MG63 (cell line): ENCODE measurements around the gene MORN1. TPM values are rescaled to one million over a fixed set of nuclear protein-coding genes. Genes with fewer than 3 reads are reported as not detected.

Experiments
- DNase-seq: peaks from one replicate; pipeline ENCODE4 v3.0.0-alpha.2; 2020
- H3K27me3 ChIP-seq: fragments of 250-450 bp; sonication (Bioruptor Pico); 2 replicates; pipeline ENCODE4 v1.5.1; 2020; ENCODE audit warnings: mild to moderate bottlenecking, moderate library complexity
- H3K36me3 ChIP-seq: fragments of 250-450 bp; sonication (Bioruptor Pico); 2 replicates; pipeline ENCODE4 v1.5.1; 2020; ENCODE audit warnings: mild to moderate bottlenecking, moderate library complexity
- H3K4me3 ChIP-seq: fragments of 250-450 bp; sonication (Bioruptor Pico); 2 replicates; pipeline ENCODE4 v1.5.1; 2020; ENCODE audit warnings: mild to moderate bottlenecking, moderate library complexity
- H3K9me3 ChIP-seq: fragments of 250-450 bp; sonication (Bioruptor Pico); 2 replicates; pipeline ENCODE4 v1.5.1; 2020; ENCODE audit warnings: mild to moderate bottlenecking, moderate library complexity
- total RNA-seq: library from RNA; depleted of rRNA; stranded (reverse); fragments of >200 nt; shearing (Covaris generic); gene quantifications from 2 replicates; pipeline ENCODE4 v1.2.3, GENCODE V29; 2014; ENCODE audit warnings: low replicate concordance

MORN1 gene
- total RNA-seq, 1 experiment from 2014 or later, result 20.5 TPM

GRCh38 chr1:2375246-2375922 lies 16.0 kb downstream of the MORN1 start:
- Histone ChIP-seq H3K4me3 (no peak overlapping the region), H3K36me3 (no peaks in the 10 kb centered on the region), H3K27me3 (no peaks in the 10 kb centered on the region), H3K9me3 (no peaks in the 10 kb centered on the region)
- DNase-seq, result no peak

GRCh38 chr1:2374252-2375155 lies 16.9 kb downstream of the MORN1 start:
- DNase-seq, result no peak

GRCh38 chr1:2373551-2374251 lies 17.7 kb downstream of the MORN1 start:
- H3K4me3 ChIP-seq, result no peak overlapping the region
- no peaks in the 10 kb centered on the region for H3K9me3 ChIP-seq
- no peaks in the 10 kb centered on the region for H3K27me3 ChIP-seq
- DNase-seq, result no peak
- no peaks in the 10 kb centered on the region for H3K36me3 ChIP-seq

More at GRCh38 chr1:2374252-2375155, 16.9 kb downstream of the MORN1 start:
- H3K4me3 ChIP-seq, result no peak overlapping the region
- H3K27me3 ChIP-seq, result no peaks in the 10 kb centered on the region
- H3K36me3 ChIP-seq, result no peaks in the 10 kb centered on the region
- H3K9me3 ChIP-seq, result no peaks in the 10 kb centered on the region

GRCh38 chr1:2372551-2373490 lies 18.5 kb downstream of the MORN1 start:
- DNase-seq, result peak; percentile 27
- no peaks in the 10 kb centered on the region for H3K36me3 ChIP-seq

DNA sequence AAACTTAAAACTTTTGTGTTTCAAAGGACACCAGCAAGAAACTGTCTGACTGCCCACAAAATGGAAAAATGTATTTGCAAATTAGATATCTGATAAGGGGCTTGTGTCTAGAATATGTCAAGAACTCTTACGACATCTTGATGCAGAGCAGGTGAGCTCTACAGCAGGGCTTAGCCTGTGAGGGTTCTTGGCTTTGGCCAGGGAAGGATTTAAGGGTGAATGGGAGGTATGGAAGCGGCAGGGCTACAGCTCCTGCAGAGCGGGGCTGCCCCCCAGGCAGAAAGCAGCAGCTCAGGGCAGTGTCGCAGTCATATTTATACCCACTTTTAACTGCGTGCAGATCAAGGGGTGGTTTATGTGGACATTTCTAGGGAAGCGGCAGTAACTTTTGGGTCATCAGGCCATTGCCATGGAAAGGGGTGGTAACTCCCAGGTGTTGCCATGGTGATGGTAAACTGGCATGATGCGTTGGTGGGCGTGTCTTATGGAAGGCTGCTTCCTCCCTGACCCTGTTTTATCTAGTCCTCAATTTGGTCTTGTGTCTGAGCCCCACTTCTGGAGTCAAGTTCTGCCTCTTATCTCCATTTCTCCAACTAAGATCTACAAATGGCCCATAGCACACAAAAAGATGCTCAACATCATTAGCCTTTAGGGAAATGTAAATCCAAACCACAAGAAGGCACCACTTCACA lies 23.2 kb downstream of the MORN1 start:
- Histone ChIP-seq H3K36me3 (no peaks in the 10 kb centered on the region), H3K9me3 (peaks cover 4% of the 10 kb centered on the region), H3K27me3 (no peaks in the 10 kb centered on the region), H3K4me3 (no peak overlapping the region)
- no peak for DNase-seq

More at GRCh38 chr1:2372551-2373490, 18.5 kb downstream of the MORN1 start:
- Histone ChIP-seq H3K27me3 (no peaks in the 10 kb centered on the region), H3K4me3 (no peak overlapping the region), H3K9me3 (no peaks in the 10 kb centered on the region)

DNA sequence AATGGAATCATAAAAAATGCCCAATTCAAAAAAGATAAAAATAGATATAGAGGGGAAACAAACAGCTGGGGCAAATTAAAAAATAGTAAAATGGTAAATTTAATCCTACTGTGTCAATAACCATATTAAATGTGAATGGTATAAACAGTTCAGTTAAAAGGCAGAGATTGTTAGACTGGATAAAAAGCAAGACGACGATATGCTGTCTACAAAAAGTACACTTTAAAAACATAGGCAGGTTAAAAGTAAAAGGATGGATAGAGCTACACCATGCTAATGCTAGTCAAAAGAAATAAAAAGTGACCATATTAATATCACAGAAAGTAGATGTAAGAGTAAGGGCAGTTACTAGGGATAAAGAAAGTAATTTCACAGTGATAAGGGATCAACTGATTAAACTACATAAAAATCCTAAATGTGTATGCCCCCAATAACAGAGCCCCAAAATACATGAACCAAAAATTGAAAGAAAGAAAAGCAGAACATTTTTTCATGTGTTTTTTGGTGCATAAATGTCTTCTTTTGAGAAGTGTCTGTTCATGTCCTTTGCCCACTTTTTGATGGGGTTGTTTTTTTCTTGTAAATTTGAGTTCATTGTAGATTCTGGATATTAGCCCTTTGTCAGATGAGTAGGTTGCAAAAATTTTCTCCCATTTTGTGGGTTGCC lies 27.4 kb downstream of the MORN1 start:
- DNase-seq, result no peak
- H3K4me3 ChIP-seq, result no peak overlapping the region
- H3K36me3 ChIP-seq, result no peaks in the 10 kb centered on the region
- no peaks in the 10 kb centered on the region for H3K27me3 ChIP-seq
- H3K9me3 ChIP-seq, result peaks cover 4% of the 10 kb centered on the region

DNA sequence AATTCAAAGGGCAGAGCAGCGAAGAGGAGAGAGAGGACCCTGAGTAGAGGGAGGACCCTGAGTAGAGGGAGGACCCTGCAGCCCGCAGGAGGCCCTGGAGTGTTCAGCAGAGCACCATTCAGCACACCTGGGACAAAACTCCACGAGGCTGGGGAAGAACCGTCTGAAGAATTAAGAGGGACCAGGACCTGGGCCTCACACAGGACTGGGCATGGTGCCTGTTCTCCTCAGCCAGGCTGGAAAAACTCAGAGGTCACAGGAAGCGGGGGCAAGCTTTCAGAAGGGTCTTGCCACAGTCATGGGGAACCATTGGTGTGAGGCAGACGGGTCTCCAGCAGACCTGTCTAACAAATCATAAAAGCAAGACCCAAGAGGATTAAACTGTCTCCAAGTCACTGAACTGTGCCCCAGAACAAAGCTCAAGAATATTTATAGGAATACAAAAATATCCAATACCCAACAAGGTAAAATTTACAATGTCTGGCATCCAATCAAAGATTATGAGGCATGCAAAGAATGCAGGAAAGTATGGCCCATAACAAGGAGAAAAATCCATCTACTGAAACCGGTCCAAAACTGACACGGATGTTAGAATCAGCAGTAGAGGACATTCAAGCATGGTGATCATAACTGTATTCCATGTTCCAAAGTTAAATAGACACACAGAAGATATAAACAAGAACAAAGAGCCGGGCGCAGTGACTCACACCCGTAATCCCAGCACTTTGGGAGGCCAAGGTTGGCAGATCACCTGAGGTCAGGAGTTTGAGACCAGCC lies 30.6 kb downstream of the MORN1 start:
- Histone ChIP-seq H3K9me3 (peaks cover 4% of the 10 kb centered on the region), H3K27me3 (no peaks in the 10 kb centered on the region), H3K36me3 (no peaks in the 10 kb centered on the region), H3K4me3 (no peak overlapping the region)
- DNase-seq, result no peak

- Histone ChIP-seq H3K36me3 (no peaks in the 10 kb centered on the region), H3K9me3 (peaks cover 2% of the 10 kb centered on the region), H3K27me3 (no peaks in the 10 kb centered on the region), H3K4me3 (no peak overlapping the region)
- no peak for DNase-seq
Observed at GRCh38 chr1:2358651-2359640, 32.4 kb downstream of the MORN1 start.

DNA sequence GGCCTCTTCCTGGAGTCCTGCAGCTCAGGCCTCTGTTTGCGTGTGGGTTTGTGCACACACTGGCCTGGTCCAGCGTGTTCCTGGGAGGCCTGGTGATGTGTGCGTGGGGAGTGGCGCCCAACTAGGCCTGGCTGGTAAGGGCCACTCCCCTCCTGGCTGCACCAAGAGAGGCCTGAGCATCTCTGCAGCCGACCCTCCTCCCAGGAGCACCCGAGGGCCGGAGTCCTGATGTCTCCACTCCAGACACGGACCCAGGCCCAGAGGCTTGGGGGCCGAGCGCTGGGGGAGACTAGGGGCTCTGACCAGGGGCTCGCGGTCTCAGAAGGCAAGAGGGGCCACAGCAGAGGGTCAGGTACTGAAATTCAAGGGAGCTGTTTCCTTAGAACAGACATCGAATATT lies 33.3 kb downstream of the MORN1 start:
- H3K27me3 ChIP-seq, result no peaks in the 10 kb centered on the region
- DNase-seq, result no peak
- no peaks in the 10 kb centered on the region for H3K36me3 ChIP-seq
- H3K9me3 ChIP-seq, result no peaks in the 10 kb centered on the region; the same call in 1 of the 2 replicates
- no peak overlapping the region for H3K4me3 ChIP-seq

GRCh38 chr1:2356911-2357845 lies 34.2 kb downstream of the MORN1 start:
- DNase-seq, result no peak
- Histone ChIP-seq H3K4me3 (no peak overlapping the region), H3K9me3 (no peaks in the 10 kb centered on the region), H3K36me3 (no peaks in the 10 kb centered on the region), H3K27me3 (no peaks in the 10 kb centered on the region)

- Histone ChIP-seq H3K36me3 (no peaks in the 10 kb centered on the region), H3K9me3 (no peaks in the 10 kb centered on the region), H3K4me3 (no peak overlapping the region), H3K27me3 (no peaks in the 10 kb centered on the region)
- no peak for DNase-seq
Observed at GRCh38 chr1:2356401-2356800, 35.0 kb downstream of the MORN1 start.

- DNase-seq, result no peak
- Histone ChIP-seq H3K27me3 (no peaks in the 10 kb centered on the region), H3K4me3 (no peak overlapping the region), H3K9me3 (no peaks in the 10 kb centered on the region), H3K36me3 (no peaks in the 10 kb centered on the region)
Observed at GRCh38 chr1:2355373-2356261, 35.7 kb downstream of the MORN1 start.
